Stimulated activated CD4-positive, alpha-beta T cell treated with anti-CD3 and anti-CD28 coated beads, TNF-alpha, amount 100 ng/mL, for 1 hour (primary cell): Measurements from ENCODE around the gene GAPDHS.

Source experiments
- DNase-seq, 3 donors: peaks; one replicate each; pipeline ENCODE4 v3.0.0-alpha.2; 2020; ENCODE audit warnings: low read depth in 3 of 3, low spot score in 1 of 3

GAPDHS gene

DNA sequence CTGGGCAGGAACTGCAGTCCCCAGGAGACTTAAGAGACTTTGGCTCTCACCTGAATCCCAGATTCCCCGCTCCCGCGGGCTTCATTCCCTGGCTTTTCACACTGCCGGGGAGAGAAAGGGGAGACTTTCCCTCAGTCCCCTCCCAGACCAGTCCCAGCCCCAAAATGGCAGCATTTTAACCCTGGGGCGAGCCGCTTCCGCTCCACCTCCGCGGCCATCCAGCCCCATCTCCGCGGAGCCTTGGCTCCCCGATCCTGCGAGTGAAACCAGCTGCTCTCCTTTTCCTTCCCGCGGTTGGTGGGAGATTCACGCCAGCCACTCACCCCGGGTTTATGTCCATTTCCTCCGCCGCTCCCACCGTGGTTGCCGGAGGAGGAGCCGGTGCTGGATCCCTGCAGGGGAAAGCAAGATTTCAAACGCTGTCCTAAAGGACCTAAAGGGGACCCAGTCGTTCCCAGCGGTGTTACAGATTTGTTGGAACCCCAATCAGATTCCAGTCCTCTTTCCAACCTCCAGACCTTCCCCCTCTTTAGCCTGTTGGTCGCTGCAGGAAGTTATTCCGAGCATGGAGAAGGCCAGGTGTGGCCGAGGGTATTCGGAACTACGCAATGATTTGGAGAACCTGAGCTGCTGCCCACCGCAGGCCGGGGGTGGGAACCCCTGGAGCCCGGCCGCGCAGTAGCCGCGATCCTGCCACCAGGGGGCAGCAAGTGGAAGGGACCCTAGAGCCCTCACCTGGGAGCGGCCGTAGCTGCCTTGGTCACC, 23.2 kb upstream of the GAPDHS start:
- DNase-seq = peak; percentile 8 to 70 (median 50)

- no peak for DNase-seq
Observed at GRCh38 chr19:35510626-35510964, 22.7 kb upstream of the GAPDHS start.

- DNase-seq = no peak
Observed at GRCh38 chr19:35511337-35511736, 21.9 kb upstream of the GAPDHS start.

DNA sequence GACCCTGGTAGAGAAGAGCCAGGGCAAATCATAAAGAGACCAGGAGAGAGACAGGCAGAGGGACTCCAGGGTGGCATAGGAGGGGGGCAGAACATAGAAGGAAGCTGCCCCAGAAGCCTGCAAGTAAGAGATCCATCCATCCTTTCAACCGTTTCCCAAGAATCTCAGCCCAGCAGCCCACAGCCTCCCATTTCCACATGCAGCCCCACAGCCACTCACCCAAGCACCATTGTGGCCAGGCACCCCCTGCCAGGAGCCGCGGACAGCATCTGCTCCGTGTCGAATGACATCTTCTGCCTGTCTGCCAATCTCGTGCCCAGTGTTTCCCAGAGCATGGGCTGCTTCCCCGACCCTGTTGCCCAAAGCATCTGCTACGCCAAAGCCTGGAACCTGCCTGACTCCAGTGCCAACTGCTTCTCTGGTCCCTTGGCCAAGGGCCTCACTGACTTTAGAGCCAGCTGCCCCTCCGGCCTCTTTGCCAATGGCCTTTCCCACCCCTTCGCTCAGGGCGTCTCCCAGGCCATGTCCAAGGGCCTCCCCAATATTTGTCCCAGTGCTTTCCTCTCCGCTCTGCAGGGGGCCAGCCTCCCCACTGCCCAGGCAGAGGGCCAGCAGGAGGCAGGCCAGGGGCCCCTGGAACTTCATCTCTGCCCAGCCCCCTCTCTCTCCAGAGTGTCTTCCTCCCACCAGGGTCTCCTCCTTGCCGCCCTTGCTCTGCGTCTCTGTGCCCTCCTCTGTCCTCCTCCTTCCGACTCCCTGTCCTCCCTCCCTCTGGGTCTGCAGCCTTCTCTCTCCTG, 20.2 kb upstream of the GAPDHS start:
- no peak for DNase-seq

GRCh38 chr19:35513628-35514281, 19.5 kb upstream of the GAPDHS start, which contains the start of gene DMKN:
TSS of gene DMKN (minus strand) at chr19:35513649. CDS start at chr19:35513475, 174 bp downstream.
- no peak for DNase-seq

DNA sequence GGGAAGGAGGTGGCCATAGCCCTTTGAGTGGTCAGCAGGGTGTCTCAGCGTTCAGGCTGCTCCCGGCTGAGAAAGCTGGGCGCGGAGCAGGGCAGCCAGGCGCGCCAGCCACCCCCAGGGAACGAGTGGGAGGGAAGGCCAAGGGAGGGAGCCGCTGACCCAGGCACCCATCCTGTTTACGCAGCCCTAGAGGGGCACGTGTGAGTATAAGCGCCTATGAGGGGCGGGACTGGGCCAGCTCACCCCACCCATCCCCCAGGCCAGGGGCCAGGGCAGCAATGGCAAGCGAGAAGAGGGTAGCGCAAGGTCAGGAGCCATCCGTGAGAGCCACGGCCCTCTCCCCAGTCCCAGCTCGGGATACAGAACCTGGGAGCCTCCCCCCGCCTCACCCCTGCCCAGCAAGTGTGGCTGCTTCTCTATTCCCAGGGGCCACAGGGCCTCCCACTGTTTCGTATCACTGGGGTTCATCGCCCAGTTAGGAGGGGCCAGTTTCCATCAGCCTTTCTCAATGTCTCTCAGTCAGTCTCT, 18.9 kb upstream of the GAPDHS start:
- DNase-seq = no peak

DNA sequence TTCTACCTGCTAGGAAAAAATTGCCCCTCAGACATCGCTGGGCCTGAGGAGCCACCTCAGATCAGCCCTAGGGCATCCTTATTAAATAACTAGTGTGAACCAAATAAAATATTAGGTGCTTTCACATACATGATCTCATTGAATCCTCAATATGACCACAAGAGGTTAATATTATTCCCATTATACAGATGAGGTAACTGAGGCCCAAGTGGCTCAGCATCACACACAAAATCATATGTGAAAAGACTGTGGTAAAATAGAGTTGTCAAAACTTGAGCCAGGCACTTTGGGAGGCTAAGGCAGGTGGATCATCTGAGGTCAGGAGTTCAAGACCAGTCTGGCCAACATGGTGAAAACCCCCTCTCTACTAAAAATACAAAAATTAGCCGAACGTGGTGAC, 16.9 kb upstream of the GAPDHS start:
- DNase-seq = no peak

GRCh38 chr19:35517342-35517741, 15.9 kb upstream of the GAPDHS start:
- no peak for DNase-seq

GRCh38 chr19:35518313-35518712, 14.9 kb upstream of the GAPDHS start:
- no peak for DNase-seq

- DNase-seq = no peak
Observed at GRCh38 chr19:35519291-35519690, 14.0 kb upstream of the GAPDHS start.

- no peak for DNase-seq
Observed at GRCh38 chr19:35521124-35521743, 12.0 kb upstream of the GAPDHS start.

- no peak for DNase-seq
Observed at GRCh38 chr19:35522745-35523327, 10.4 kb upstream of the GAPDHS start.

DNA sequence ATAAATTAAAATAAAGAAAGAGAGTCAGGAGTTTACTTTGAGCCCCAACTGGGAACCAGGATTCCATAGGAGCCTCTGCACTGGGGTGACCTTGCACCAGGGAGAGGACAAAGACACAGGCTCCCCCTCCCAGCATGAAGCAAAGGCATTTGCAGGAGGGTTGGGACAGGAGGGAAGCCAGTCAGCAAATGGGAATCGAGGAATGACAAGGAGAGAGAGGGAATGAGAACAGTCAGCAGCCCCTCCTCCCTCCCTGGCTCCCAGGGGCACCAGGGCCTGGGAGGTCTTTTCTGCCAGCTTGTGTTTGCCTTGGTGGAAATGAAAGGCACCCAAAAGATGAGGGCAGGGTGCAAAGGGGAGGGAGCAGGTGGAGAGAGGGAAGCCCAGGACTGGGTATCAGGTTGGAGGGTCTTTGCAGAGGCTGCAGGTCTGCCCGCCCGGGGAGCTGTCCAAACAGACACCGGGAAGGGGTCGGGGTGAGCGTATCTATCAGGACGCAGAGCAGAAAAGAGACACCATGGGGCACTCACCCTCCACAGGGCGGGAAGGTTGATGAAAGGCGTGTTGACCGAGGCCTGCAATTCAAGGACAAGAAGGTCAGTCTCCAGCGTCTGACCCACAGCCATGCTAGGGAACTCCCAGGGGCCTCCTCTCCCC, 8.9 kb upstream of the GAPDHS start:
- DNase-seq = no peak

DNA sequence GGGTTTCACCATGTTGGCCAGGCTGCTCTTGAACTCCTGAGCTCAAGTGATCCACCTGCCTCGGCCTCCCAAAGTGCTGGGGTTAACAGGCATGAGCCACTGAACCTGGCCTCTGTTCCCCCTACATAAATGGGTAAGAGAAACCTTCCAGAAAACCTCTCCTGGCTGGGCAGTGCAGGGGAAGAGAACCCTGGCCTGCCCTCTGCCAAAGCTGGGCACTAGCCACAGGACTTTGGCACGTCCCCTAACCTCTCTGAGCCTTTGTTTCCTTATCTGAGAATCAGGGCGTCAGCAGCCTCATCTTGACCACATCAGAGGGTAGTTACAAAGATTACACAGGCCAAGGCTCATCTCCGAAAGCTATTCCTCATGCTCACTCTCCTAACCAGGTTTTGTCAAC, 7.4 kb upstream of the GAPDHS start:
- no peak for DNase-seq

DNA sequence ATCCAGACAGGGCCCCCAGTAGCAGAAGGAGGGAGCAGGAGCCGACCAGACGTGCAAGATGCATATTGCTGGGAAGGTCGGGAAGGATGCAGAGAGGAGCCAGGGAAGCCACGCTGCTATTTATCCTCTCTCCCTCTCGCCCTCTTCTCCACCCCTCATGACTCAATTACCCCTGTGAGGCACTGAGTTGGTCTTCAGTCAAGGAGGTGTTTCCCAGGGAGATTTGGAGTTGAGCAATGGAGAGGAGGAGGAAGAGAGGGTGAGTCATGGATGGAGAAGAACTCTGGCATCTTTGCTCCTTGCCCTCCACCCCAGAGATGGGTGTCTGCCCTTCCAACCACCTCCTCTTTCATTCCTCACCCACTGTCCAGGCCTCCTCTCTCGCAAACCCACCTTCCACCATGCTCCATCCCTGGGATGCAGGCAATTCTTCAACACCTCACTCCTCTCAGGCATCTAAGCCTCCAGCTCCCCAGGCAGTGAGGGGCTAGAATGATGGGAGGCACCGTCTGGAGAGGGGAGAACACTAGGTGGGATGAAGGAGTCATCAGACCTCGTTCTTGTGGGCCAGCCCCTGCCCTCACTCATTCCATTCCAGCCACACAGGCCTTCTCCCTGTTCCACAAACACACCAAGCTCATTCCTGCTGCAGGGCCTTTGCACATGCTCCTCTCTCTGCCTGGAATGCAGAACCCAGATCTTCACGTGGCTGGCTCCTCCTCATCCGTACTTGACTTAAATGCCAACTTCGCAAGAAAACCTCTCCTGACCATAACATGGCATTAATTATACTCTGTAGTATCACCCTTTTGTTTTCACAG, 4.8 kb upstream of the GAPDHS start, which contains the start of gene SBSN:
SBSN (minus strand) TSS at position 94 of the 821 bp plus-strand sequence; CDS start at position 64, 30 bp downstream.
- DNase-seq = no peak

- DNase-seq = no peak
Observed at GRCh38 chr19:35529241-35530218, 3.7 kb upstream of the GAPDHS start.

GRCh38 chr19:35531291-35531690, 2.0 kb upstream of the GAPDHS start:
- DNase-seq = no peak

DNA sequence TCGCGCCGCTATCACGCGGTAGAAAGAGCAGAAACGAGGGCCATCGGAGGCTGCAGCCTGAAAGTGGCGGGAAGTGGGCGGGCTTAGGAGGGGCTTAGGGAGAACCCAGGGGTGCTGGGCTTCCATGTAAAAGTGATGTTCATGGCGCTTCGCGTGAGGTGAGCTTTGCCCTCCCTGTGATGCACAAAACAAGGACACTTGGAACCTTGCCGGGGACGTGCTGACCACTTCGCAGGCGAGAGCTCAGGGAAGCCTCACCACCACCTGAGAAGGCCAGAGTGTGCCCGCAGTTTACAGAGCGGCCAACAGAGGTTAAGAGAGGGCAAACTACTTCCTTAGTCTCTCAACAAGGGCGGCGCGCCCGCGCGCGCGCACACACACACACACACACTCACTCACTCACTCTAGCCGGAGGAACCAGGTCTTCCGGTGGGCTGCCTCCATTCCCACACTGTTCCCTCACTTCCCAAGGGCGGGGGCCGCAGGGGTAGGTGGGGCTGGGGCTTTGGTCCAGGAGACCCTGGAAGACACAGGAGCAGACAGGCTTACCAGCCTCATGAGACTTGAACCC, 651 bp downstream of the GAPDHS start:
- no peak for DNase-seq
